HCT116 (cell line): ENCODE measurements around the gene SSU72. TPM values are rescaled to one million over a fixed set of nuclear protein-coding genes. Genes with fewer than 3 reads are reported as not detected.

Experiments used
- ATAC-seq: fragments of 200-7000 bp; cut with Tn5 transposase; 2 replicates; pipeline ENCODE4 v1.9.1; 2020; ENCODE audit warnings: mild to moderate bottlenecking, moderate library complexity
- BruUV-seq: library from RNA; stranded (reverse); fragments of 400-500 nt; replicated peaks from 2 replicates; lab custom pipeline; 2021; lab: Mats Ljungman, UMichigan
- CTCF ChIA-PET: fragments of 300-600 bp; sonication (Branson Sonifier 250); formaldehyde crosslinking; loops from one replicate; lab custom pipeline; 2021; ENCODE audit warnings: antibody characterized with exemption; lab: Charles Lee
- POLR2A ChIA-PET: fragments of 300-600, 350-600 bp; sonication (Branson Sonifier 250); formaldehyde crosslinking; loops from one replicate; lab custom pipeline; 2021; ENCODE audit warnings: antibody characterized with exemption; lab: Charles Lee
- RAD21 ChIA-PET, 2 experiments: fragments of 300-600 bp; sonication (Branson Sonifier 250); formaldehyde crosslinking; loops; one replicate each; lab custom pipeline; 2023; ENCODE audit warnings: low total read pairs in 2 of 2; ENCODE audit not compliant: uncharacterized antibody in 2 of 2, unreplicated experiment in 2 of 2, low non-redundant PET in 1 of 2; lab: Charles Lee
- DNase-seq: peaks from one replicate; pipeline ENCODE4 v3.0.0-alpha.2; 2010; ENCODE audit warnings: low read depth, low spot score
- H2AFZ ChIP-seq: fragments of 200-600 bp; shearing (Covaris generic), sonication (generic); 2 replicates; pipeline ENCODE4 v1.6.1; 2017; ENCODE audit warnings: low read depth, mixed run types, mixed read lengths, antibody characterized with exemption, low read length; ENCODE audit not compliant: poor library complexity, severe bottlenecking
- H3K27ac ChIP-seq: 2 replicates; pipeline ENCODE4 v1.5.1; 2012; ENCODE audit warnings: low read depth, low read length
- H3K27me3 ChIP-seq: fragments of 200-600 bp; sonication (generic); 2 replicates; pipeline ENCODE4 v1.6.1; 2016; ENCODE audit warnings: mixed run types, low read length, mixed read lengths; ENCODE audit not compliant: insufficient read depth
- H3K36me3 ChIP-seq, 2 experiments: fragments of 200-500 bp in 1 of 2; fragments of 200-600 bp in 1 of 2; sonication (Bioruptor generic) in 1 of 2; sonication (generic) in 1 of 2; 2 replicates each; pipeline versions ENCODE4 v1.5.1 to v1.6.1; 2014 to 2016; ENCODE audit warnings: low read length in 2 of 2, inconsistent platforms in 1 of 2, mixed read lengths in 1 of 2, mixed run types in 1 of 2; ENCODE audit not compliant: insufficient read depth in 2 of 2, control insufficient read depth in 1 of 2
- H3K4me1 ChIP-seq, 2 experiments: fragments of 200-600 bp in 1 of 2; sonication (generic) in 1 of 2; 2 replicates each; pipeline versions ENCODE4 v1.5.1 to v1.6.1; 2012 to 2017; ENCODE audit warnings: low read length in 2 of 2, inconsistent platforms in 1 of 2, mild to moderate bottlenecking in 1 of 2, mixed read lengths in 1 of 2, mixed run types in 1 of 2, moderate library complexity in 1 of 2; ENCODE audit not compliant: insufficient read depth in 2 of 2, control insufficient read depth in 1 of 2
- H3K4me2 ChIP-seq: fragments of 200-600 bp; sonication (generic); 2 replicates; pipeline ENCODE4 v1.6.1; 2017; ENCODE audit warnings: mixed run types, low read length, mixed read lengths
- H3K4me3 ChIP-seq, 2 experiments: fragments of 200-600 bp in 1 of 2; sonication (generic) in 1 of 2; replicated peaks in 1 of 2; 2 replicates each; pipeline ENCODE4 v1.5.1; 2011 to 2016; ENCODE audit warnings: low read length in 2 of 2, control low read depth in 1 of 2, low read depth in 1 of 2, mild to moderate bottlenecking in 1 of 2, mixed read lengths in 1 of 2, mixed run types in 1 of 2
- H3K79me2 ChIP-seq: fragments of 200-600 bp; sonication (generic); 2 replicates; pipeline ENCODE4 v1.6.1; 2017; ENCODE audit warnings: mild to moderate bottlenecking, mixed run types, low read length, moderate library complexity, mixed read lengths; ENCODE audit not compliant: insufficient read depth
- H3K9ac ChIP-seq: fragments of 200-600 bp; sonication (generic); 2 replicates; pipeline ENCODE4 v1.6.1; 2016; ENCODE audit warnings: low read length, mixed read lengths
- H3K9me2 ChIP-seq: fragments of 200-600 bp; sonication (generic), shearing (Covaris generic); 2 replicates; pipeline ENCODE4 v1.6.1; 2017; ENCODE audit warnings: mixed run types, mild to moderate bottlenecking, moderate library complexity; ENCODE audit not compliant: insufficient read depth
- H3K9me3 ChIP-seq, 2 experiments: fragments of 200-500 bp in 1 of 2; fragments of 200-600 bp in 1 of 2; sonication (Bioruptor generic) in 1 of 2; sonication (generic) in 1 of 2; 2 replicates each; pipeline ENCODE4 v1.6.1; 2014 to 2017; ENCODE audit warnings: low read length in 2 of 2, mixed read lengths in 2 of 2, inconsistent platforms in 1 of 2, low read depth in 1 of 2, mild to moderate bottlenecking in 1 of 2, mixed run types in 1 of 2, moderate library complexity in 1 of 2; ENCODE audit not compliant: control insufficient read depth in 1 of 2, insufficient read depth in 1 of 2
- H4K20me1 ChIP-seq: fragments of 200-600 bp; sonication (generic), shearing (Covaris generic); 2 replicates; pipeline ENCODE4 v1.6.1; 2017; ENCODE audit warnings: mixed run types, mild to moderate bottlenecking, moderate library complexity; ENCODE audit not compliant: insufficient read depth
- ATF3 ChIP-seq: IDR thresholded peaks from 2 replicates; pipeline ENCODE4 v1.6.1; 2012
- CBX3 ChIP-seq: IDR thresholded peaks from 2 replicates; pipeline ENCODE4 v1.6.1; 2012; ENCODE audit warnings: low read depth
- CEBPB ChIP-seq: IDR thresholded peaks from 2 replicates; pipeline ENCODE4 v1.6.1; 2012; ENCODE audit warnings: low read depth
- CTCF ChIP-seq, 3 experiments: fragments of 200-600 bp in 1 of 3; sonication (generic) in 1 of 3; IDR thresholded peaks in 2 of 3; conservative IDR thresholded peaks in 1 of 3; 2 replicates each; pipeline ENCODE4 v1.5.1; 2012 to 2017; ENCODE audit warnings: low read depth in 2 of 3, low read length in 2 of 3, antibody characterized with exemption in 1 of 3, borderline replicate concordance in 1 of 3, control low read depth in 1 of 3, mild to moderate bottlenecking in 1 of 3, mixed read lengths in 1 of 3, mixed run types in 1 of 3, moderate library complexity in 1 of 3; ENCODE audit not compliant: insufficient read depth in 1 of 3
- ELF1 ChIP-seq: IDR thresholded peaks from 2 replicates; pipeline ENCODE4 v1.6.1; 2012; ENCODE audit warnings: low read depth, borderline replicate concordance
- EZH2 ChIP-seq: fragments of 200-600 bp; sonication (generic); IDR thresholded peaks from 2 replicates; pipeline ENCODE4 v1.6.1; 2017; ENCODE audit warnings: antibody characterized with exemption, mixed run types
- FOSL1 ChIP-seq: IDR thresholded peaks from 2 replicates; pipeline ENCODE4 v1.6.1; 2012; ENCODE audit warnings: low read depth
- JUND ChIP-seq: IDR thresholded peaks from 2 replicates; pipeline ENCODE4 v1.6.1; 2012
- MAX ChIP-seq: IDR thresholded peaks from 2 replicates; pipeline ENCODE4 v1.6.1; 2012
- POLR2A ChIP-seq: IDR thresholded peaks from 2 replicates; pipeline ENCODE4 v1.7.0; 2011; ENCODE audit warnings: borderline replicate concordance; ENCODE audit not compliant: insufficient read depth, insufficient read length; ENCODE audit errors: extremely low read depth
- POLR2AphosphoS5 ChIP-seq: IDR thresholded peaks from 2 replicates; pipeline ENCODE4 v1.6.1; 2011; ENCODE audit warnings: mild to moderate bottlenecking, low read depth, low read length, moderate library complexity
- RAD21 ChIP-seq: IDR thresholded peaks from 2 replicates; pipeline ENCODE4 v1.6.1; 2012; ENCODE audit warnings: low read depth, mild to moderate bottlenecking
- REST ChIP-seq: IDR thresholded peaks from 2 replicates; pipeline ENCODE4 v1.6.1; 2012; ENCODE audit warnings: low read depth
- SIN3A ChIP-seq: IDR thresholded peaks from 2 replicates; pipeline ENCODE4 v1.6.1; 2012; ENCODE audit warnings: low read depth
- TCF7L2 ChIP-seq: IDR thresholded peaks from 2 replicates; pipeline ENCODE4 v1.7.0; 2011; ENCODE audit warnings: borderline replicate concordance, inconsistent platforms; ENCODE audit not compliant: insufficient read depth, insufficient read length; ENCODE audit errors: extremely low read depth
- YY1 ChIP-seq: IDR thresholded peaks from 2 replicates; pipeline ENCODE4 v1.6.1; 2011; ENCODE audit warnings: low read length, low read depth, moderate library complexity, mild to moderate bottlenecking; ENCODE audit not compliant: insufficient replicate concordance; ENCODE audit errors: extremely low read depth
- ZBTB33 ChIP-seq: IDR thresholded peaks from 2 replicates; pipeline ENCODE4 v1.6.1; 2011; ENCODE audit warnings: mild to moderate bottlenecking, low read length, moderate library complexity; ENCODE audit not compliant: insufficient replicate concordance; ENCODE audit errors: extremely low read depth
- ZNF274 ChIP-seq: fragments of 200-500 bp; sonication (Bioruptor generic); IDR thresholded peaks from 2 replicates; pipeline ENCODE4 v1.6.1; 2014; ENCODE audit warnings: mild to moderate bottlenecking, low read depth, low read length, inconsistent platforms
- intact Hi-C: fragments of 100-400 bp; cut with micrococcal nuclease; formaldehyde crosslinking; loops from 2 replicates; pipeline ENCODE4 v1.10.0; 2022
- total RNA-seq: library from RNA; stranded (reverse); gene quantifications from one replicate; pipeline ENCODE4 v1.2.1, GENCODE V29; 2021; ENCODE audit not compliant: unreplicated experiment

Gene SSU72
- total RNA-seq, 1 experiment from 2014 or later, result 134 TPM

- no TSS peak for BruUV-seq
- ChIA-PET POLR2A (no interaction called here), CTCF (no interaction called here), RAD21 (no interaction called here)
- no peak overlapping the region for H3K4me3 ChIP-seq
- H4K20me1 ChIP-seq, result no peaks in the 10 kb centered on the region
- peaks cover 6 to 37% of the 10 kb centered on the region in 2 experiments; a peak in 3 of 4 replicates for H3K36me3 ChIP-seq
- no peak overlapping the region for H3K9ac ChIP-seq
- no peaks in the 10 kb centered on the region for H3K79me2 ChIP-seq
- no peaks in the 10 kb centered on the region for H3K27me3 ChIP-seq
- H3K9me2 ChIP-seq, result no peaks in the 10 kb centered on the region
- no peaks in the 10 kb centered on the region; a peak in 1 of 4 replicates for H3K9me3 ChIP-seq
- H3K4me1 ChIP-seq, result no peaks in the 10 kb centered on the region
- no peak overlapping the region for H3K4me2 ChIP-seq
- intact Hi-C loops, result no loop called here
- no peak for DNase-seq
- H3K27ac ChIP-seq, result no peak overlapping the region
- no peak for ATAC-seq
- TF ChIP-seq POLR2AphosphoS5, result no peak
- TF ChIP-seq ZNF274, result no peak
- no peak for TF ChIP-seq FOSL1
- TF ChIP-seq ELF1, result no peak
- no peak for TF ChIP-seq SIN3A
- no peak for TF ChIP-seq REST
- no peak for TF ChIP-seq JUND
- TF ChIP-seq MAX, result no peak
- TF ChIP-seq YY1, result no peak
- no peak for TF ChIP-seq EZH2
- no peak for TF ChIP-seq CTCF (IDR thresholded peaks at IDR 0.05 in 2 of 3, conservative IDR thresholded peaks at IDR 0.05 in 1 of 3; ENCODE audit: borderline replicate concordance in 1 of 3, insufficient read depth in 1 of 3, low read depth in 2 of 3, low read length in 2 of 3)
- no peak for TF ChIP-seq TCF7L2
- TF ChIP-seq ATF3, result no peak
- no peak for TF ChIP-seq RAD21
- no peak for TF ChIP-seq CBX3
- TF ChIP-seq POLR2A, result no peak
- TF ChIP-seq CEBPB, result no peak
- TF ChIP-seq ZBTB33, result no peak
- no peak overlapping the region for H2AFZ ChIP-seq
These were observed 44.7 kb downstream of the SSU72 start for GRCh38 chr1:1529936-1530335.
